Measurements from ENCODE around the gene OR52E8.
A peak's percentile ranks its signal among the peaks of the same experiment; 100 is the strongest.

The OR52E8 gene

DNA sequence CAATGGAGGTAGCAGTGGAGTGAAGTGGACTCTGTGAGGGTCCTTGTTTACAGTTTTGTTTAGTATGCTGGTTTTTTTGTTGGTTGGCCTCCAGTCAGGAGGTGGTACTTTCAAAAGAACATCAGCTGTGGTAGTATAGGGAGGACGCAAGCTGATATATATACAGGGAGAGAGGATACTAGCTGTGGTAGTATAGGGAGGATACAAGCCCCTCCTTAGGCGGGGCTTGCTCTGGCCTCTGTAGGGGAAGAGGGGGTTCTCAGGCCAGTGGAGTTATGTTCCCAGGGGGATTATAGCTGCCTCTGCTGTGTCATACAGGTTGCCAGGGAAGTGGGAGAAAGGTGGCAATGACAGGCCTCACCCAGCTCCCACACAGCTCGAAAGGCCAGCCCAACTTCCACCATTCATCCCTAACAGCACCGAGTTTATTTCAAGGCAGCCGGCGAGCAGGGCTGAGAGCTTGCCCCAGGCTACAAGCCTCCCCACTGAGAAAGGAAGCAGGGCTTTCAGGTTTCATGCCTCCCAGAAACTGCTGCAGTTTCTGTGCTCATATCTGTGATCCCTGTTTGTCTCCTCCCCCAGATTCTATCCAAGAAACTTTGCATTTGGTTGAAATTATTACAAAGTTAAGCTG is 26.2 kb downstream of the OR52E8 start:
- Mint-ChIP-seq H3K9me3 (no peaks in the 10 kb centered on the region), H3K36me3 (no peaks in the 10 kb centered on the region), H3K27ac (no peak overlapping the region), H3K27me3 (peaks cover 9% of the 10 kb centered on the region), H3K4me3 (no peak overlapping the region), H3K4me1 (no peaks in the 10 kb centered on the region)
- CTCF ChIA-PET, result interaction anchor here (1.1 kb wide), 1 partner anchor 22 kb away, joined by 3 read pairs; no protein-coding TSS in a partner anchor
- DNase-seq, result no peak

DNA sequence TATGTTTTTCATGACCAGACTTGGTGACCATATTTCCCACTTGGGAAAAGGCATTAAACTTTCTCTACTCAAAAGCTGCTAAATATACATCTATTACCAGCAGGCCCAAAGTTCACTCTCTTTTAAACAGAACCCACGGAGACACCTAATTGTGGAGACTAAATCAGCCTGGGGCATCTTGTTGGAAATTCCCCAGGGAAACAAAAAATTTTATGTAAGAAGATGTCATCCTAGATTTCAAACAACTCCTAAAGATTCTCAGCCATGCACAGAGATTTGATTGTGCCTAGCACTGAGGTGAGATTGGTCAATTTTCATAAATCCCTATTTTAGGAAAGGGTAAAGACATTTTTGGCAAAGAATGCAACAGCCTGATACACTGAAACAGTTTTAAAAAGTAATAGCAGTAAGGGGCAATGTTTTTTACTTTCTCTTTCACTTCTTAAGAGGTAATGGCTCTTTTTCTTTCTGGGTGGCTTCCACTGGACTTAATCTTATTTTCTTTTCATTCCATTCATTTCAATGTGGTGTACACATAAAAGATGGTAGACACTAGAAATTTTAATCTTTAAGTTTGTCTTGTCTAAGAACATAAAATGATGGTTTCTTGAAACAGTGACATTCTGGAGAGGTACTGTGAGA is 39.1 kb downstream of the OR52E8 start:
- CTCF ChIA-PET, result interaction anchor here (1.6 kb wide), 1 partner anchor 9 kb away, joined by 4 read pairs; no protein-coding TSS in a partner anchor
- Mint-ChIP-seq H3K27me3 (no peaks in the 10 kb centered on the region), H3K27ac (peak overlapping the region; percentile 73), H3K9me3 (no peaks in the 10 kb centered on the region), H3K36me3 (no peaks in the 10 kb centered on the region), H3K4me3 (peak overlapping the region; percentile 66), H3K4me1 (peaks cover 8% of the 10 kb centered on the region)
- no peak for DNase-seq

DNA sequence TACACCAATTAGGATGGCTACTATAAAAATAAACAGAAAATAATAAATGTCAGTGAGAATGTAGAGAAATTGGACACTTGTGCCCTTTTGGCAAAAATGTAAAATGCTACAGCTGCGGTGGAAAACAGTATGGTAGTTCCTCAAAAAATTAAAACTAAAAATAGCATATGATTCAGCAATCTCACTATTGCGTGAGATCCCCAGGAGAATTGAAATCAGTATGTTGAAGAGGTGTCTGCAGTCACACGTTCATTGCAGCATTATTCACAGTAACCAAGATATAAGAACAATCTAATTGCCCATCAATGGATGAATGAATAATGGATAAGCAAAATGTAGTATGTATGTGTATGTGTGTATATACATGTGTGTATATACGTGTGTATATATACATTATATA is 42.0 kb downstream of the OR52E8 start:
- no peaks in the 10 kb centered on the region for H3K9me3 Mint-ChIP-seq
- H3K27ac Mint-ChIP-seq, result no peak overlapping the region
- H3K27me3 Mint-ChIP-seq, result no peaks in the 10 kb centered on the region
- DNase-seq, result no peak
- no peaks in the 10 kb centered on the region for H3K36me3 Mint-ChIP-seq
- H3K4me1 Mint-ChIP-seq, result peaks cover 8% of the 10 kb centered on the region
- H3K4me3 Mint-ChIP-seq, result no peak overlapping the region
- CTCF ChIA-PET, result no interaction called here

DNA sequence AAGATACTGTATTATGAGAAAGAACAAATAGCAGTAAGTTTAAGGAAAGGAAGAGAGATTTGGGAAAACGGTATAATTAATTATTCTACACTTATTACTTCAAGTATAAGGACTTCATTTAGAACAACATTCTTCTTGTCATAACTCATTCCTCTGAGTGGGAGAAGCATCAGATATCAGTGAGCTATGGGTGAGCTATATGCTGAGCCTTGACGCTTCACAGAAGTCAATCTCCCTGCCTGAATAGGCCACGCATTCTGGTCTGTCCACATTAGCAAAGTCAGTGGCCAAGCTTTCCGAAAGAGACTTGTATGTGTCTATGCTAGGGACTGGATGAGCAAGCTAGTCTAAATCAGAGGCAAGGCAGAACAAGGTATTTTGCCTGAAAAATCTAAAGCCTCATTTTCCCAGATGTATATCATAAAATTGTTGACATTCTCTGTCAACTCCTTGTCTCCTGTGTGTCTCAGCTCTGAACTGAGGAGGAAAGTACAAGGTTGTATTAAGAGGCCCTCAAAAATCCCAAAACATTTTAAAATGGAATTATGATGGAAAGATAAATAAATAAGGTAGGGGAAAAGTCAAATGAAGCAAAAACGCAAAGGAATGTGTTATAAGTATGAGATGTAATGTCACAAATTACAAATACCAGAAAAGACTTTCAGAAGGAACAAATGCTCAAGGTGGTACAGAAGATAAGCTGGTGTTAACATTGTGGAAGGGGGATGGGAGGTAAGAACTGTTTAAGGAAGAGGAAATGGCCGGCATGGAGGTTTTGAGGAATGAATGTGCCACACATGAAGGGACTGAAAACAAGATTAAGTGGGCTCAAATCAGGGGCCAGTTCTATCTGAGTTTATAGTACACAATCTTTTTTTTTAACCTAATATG is 47.3 kb downstream of the OR52E8 start:
- no peak overlapping the region for H3K4me3 Mint-ChIP-seq
- no peak for DNase-seq
- H3K27ac Mint-ChIP-seq, result no peak overlapping the region
- no peaks in the 10 kb centered on the region for H3K36me3 Mint-ChIP-seq
- peaks cover 10% of the 10 kb centered on the region for H3K4me1 Mint-ChIP-seq
- CTCF ChIA-PET, result interaction anchor here (0.9 to 3.0 kb wide), 6 partner anchors 9 to 1174 kb away, joined by 3 to 20 read pairs (median 4); no protein-coding TSS in a partner anchor
- peaks cover 9% of the 10 kb centered on the region for H3K27me3 Mint-ChIP-seq
- no peaks in the 10 kb centered on the region for H3K9me3 Mint-ChIP-seq

DNA sequence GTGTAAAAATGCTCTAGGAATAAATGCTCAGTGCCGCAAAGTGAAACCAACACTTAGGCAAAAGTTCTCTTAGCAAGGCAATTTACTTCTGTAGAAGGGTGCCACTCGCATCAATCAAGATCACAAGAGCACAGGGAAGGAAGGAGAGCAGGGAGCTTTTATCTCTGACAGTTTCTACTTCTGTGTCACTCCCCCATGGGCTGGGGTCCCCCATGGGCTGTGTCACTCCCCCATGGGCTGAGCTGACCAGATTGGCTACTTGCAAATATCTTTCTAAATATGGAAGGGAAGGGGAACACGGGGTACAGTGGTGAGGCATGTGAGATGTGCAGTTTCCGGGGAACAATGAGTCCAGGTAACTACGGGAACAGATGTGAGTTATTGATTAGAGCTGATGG is 48.4 kb downstream of the OR52E8 start:
- Mint-ChIP-seq H3K4me3 (peak overlapping the region; percentile 89), H3K36me3 (no peaks in the 10 kb centered on the region), H3K27ac (no peak overlapping the region), H3K9me3 (peaks cover 2% of the 10 kb centered on the region), H3K27me3 (peaks cover 9% of the 10 kb centered on the region), H3K4me1 (peaks cover 10% of the 10 kb centered on the region)
- peak; percentile 25 for DNase-seq
- CTCF ChIA-PET, result interaction anchor here (0.6 to 3.0 kb wide), 8 partner anchors 10 to 1173 kb away, joined by 3 to 20 read pairs (median 4); no protein-coding TSS in a partner anchor

DNA sequence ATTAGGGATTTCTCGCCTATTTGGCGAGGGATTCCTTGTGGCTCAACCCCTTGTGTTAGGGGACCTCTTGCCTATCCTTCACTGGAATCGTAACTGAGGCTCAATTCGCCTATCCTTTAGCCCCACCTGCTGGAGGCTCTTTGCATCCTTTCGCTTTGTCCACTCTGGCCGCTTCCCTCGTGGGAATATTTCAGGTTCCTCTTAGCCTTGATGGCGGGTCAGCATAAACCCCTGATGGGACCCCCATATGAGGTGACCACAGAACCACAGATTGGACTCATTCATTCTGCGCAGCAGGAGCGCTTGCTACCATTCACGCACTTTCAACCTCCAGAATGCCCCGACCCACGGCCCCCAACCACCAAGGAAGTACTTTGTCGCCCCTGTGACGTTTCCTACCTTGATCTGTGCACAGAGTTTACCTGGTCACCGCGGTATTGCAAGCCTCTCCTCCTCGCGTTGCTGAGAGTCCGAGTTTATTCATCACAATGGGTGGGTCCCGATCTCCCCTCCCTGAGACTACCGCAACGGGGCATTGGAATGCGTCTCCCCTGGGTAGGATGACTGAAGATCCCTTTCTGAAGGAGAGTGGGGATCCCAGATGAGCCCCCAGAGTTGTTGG is 48.9 kb downstream of the OR52E8 start, which contains the start of gene OR52N2:
TSS of gene OR52N2 (plus strand) at position 425 of the 622 bp plus-strand sequence. CDS start 11,412 bp downstream, outside the sequence.
- DNase-seq, result peak; percentile 80
- Mint-ChIP-seq H3K27me3 (peaks cover 9% of the 10 kb centered on the region), H3K4me3 (peak within 1 kb of the TSS; percentile 89), H3K27ac (no peak within 1 kb of the TSS), H3K4me1 (peaks cover 10% of the 10 kb centered on the region), H3K9me3 (peaks cover 2% of the 10 kb centered on the region), H3K36me3 (no peaks in the 10 kb centered on the region)
- CTCF ChIA-PET, result interaction anchor here (0.6 to 3.0 kb wide), 6 partner anchors 11 to 335 kb away, joined by 3 to 20 read pairs (median 4); no protein-coding TSS in a partner anchor

DNA sequence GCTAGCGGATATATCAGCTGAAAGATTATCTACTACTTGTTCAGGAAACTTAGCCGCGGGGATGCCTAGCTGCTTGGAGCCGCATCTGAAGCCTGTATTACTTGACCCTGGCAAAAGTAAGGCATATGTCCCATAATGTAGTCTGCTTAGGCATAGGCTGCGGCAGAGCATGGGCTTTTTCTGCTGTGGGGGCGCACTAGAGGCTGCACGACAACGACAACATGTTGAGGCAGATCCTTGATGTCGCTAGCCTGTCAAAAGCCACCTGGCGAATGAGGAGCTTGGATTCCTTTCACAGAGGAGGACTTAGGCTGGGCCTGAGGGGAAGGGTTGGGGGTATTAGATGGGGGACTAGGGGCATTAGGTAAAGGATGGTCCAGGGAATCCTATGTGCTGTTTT is 49.9 kb downstream of the OR52E8 start:
- CTCF ChIA-PET, result interaction anchor here (0.7 to 2.9 kb wide), 6 partner anchors 123 to 1171 kb away, joined by 3 to 16 read pairs (median 4); partner anchors contain the start of gene TRIM5
- no peak for DNase-seq
- H3K4me3 Mint-ChIP-seq, result no peak overlapping the region
- peaks cover 14% of the 10 kb centered on the region for H3K27me3 Mint-ChIP-seq
- no peak overlapping the region for H3K27ac Mint-ChIP-seq
- H3K36me3 Mint-ChIP-seq, result no peaks in the 10 kb centered on the region
- peaks cover 2% of the 10 kb centered on the region for H3K9me3 Mint-ChIP-seq
- H3K4me1 Mint-ChIP-seq, result peaks cover 10% of the 10 kb centered on the region
